GM18526 (cell line): ENCODE results near the gene PXMP2.

ENCODE experiments used
- POLR2A ChIP-seq: IDR thresholded peaks from 3 replicates; pipeline ENCODE4 v1.6.1; 2011; ENCODE audit not compliant: insufficient read length; ENCODE audit errors: extremely low read depth

PXMP2 gene

GRCh38 chr12:132672678-132673077 lies 14.7 kb upstream of the PXMP2 start:
- TF ChIP-seq POLR2A: no peak

- TF ChIP-seq POLR2A: no peak
Measured at GRCh38 chr12:132673288-132674179, 13.9 kb upstream of the PXMP2 start.

DNA sequence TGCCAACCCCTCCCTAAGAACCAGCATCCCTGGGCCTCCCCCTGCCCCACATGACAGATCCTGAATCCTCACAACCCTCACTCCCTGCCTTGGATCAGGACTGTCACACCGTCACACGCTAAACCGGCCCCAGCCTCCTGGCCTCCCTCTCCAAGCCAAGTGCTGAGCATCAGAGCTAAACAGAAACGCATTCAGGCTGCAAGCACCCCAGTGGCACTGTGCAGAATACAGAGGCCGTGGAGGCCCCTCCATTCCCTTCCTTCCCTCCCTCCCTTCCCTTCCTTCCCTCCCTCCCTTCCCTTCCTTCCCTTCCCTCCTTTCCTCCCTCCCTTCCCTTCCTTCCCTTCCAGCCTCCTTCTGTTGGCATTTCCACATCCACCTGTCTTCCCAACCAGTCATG lies 12.8 kb upstream of the PXMP2 start:
- TF ChIP-seq POLR2A: no peak

- no peak for TF ChIP-seq POLR2A
Measured at GRCh38 chr12:132675757-132676432, 11.5 kb upstream of the PXMP2 start.

DNA sequence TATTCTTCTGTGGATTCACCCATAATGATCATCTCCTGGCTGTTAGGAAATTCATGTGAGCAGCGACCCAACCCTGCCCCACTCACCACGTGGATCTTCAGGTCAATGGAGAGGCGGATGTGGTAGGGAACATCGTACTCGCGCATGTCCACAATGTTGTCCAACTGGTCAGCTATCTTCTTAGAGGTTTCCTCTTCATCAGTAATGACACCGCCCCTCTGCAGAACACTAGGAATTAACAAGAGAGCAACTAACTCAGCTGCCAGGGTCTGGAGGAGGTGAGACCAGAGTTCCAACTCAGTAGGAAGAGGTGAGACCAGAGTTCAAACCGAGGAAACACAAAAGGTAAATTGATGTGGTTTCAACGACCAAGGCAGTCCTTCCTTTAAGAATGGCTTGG lies 9.9 kb upstream of the PXMP2 start:
- no peak for TF ChIP-seq POLR2A

DNA sequence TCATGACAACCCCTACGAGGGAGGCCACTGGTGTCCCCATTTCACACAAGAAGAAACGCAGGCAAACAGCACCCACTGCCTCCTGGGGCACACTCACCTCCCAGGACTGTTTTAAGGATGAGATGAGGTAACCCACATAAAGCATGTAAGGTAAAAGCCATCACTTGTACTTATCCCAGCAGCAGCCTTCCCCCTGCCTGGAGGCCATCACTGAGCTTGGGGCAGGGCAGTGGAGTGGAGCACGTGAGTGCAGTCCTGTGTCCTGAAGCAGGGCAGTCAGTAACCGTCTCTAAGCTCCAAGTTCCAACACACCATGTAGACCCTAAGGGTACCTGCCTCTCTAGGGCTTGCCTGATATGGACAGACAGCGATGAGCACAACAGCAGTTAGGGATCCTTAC lies 2.0 kb upstream of the PXMP2 start:
- no peak for TF ChIP-seq POLR2A

GRCh38 chr12:132686825-132687210 lies 569 bp upstream of the PXMP2 start:
- TF ChIP-seq POLR2A: no peak

DNA sequence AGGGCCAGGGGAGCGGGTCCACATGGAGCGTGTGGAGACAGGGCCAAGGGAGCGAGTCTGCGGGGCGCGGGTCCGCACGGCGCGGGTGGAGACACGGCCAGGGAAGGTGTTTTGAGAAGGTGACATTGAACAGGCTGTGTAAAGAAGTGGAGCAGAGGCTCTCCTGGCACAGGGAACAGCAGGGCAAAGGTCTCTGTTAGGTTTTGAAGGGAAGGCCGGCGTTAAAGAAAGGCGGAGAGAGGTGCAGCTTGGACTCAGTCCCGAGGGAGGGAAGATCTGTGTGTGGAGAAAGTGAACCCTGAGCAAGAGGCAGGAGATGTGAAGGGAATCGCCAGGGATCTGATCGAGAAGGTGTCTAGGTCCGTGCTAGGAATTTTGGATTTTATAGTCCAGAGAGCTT lies 1.8 kb downstream of the PXMP2 start:
- no peak for TF ChIP-seq POLR2A

GRCh38 chr12:132690112-132690511 lies 2.7 kb downstream of the PXMP2 start:
- TF ChIP-seq POLR2A: no peak

GRCh38 chr12:132695431-132695830 lies 8.0 kb downstream of the PXMP2 start:
- no peak for TF ChIP-seq POLR2A

DNA sequence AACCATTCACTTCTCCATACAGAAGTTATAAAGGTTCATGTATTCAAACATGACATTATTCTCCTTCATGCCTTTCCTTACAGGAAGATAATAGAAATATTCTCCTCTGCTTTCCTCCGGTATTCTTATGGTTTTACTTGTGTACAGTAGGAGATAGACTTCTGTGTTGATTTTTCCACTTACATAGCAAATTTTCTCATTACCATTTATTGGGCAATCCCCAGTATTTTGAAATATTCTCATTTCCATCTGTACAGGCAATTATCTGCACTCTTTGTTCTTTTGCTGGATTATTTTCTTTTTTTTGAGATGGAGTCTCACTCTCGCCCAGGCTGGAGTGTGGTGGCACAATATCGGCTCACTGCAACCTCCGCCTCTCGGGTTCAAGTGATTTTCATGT lies 11.0 kb downstream of the PXMP2 start:
- TF ChIP-seq POLR2A: no peak

GRCh38 chr12:132700212-132700822 lies 12.9 kb downstream of the PXMP2 start:
- no peak for TF ChIP-seq POLR2A

DNA sequence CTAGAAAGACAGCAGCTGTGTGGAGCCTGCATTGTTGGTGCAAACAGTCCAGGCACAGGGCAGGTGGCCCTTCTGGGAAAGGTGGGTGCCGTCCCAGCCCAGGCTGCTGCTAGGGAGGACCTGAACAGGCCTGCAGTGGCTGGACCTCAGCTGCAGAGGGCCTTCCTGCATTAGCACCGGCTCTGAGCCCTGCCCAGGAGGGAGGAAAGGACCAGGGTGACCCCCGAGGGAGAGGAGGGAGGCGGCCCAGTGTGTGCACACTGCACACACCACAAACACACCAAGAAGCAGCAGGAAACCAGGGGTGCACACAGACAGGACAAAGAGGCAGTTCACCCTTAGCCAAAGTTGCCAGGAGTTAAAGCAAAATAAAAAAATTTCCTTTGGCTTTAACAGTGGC lies 15.3 kb downstream of the PXMP2 start:
- no peak for TF ChIP-seq POLR2A

DNA sequence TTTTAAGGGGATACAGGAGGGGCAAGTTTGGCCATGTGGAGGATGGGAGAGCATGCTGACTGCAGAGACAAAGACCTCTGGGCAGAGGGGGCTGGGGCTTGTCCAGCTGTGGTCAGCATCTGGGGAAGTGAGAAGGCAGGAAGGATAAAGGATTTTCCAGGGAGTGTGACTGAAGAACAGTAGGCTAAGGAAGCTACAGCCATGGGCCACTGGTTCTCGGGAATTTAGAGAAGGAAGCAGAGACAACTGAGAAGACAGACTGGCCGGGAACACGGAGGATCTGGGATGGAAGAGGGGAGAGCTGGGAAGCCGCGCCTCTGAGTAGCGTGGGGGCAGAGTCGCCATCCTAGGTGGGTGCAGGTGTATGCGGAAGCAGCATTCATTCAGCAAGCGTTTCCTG lies 16.3 kb downstream of the PXMP2 start:
- no peak for TF ChIP-seq POLR2A

DNA sequence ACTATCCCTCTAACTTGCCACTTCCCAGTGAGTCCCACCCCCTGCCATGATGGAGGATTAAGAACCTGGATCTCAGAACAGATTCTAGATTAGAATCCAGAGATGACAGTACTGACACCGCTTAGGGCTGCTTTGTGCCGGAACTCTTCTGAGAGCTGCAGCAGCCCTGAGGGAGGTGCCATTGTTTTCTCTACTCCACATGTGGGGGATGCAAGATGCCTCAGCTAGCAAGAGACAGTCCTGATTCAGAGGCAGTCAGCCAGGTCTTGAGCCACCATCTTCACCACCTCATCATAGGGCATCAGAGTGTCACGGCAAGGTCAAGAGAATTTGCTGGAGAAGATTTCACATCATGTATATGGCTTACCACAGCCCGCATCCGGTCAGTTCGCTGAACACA lies 19.9 kb downstream of the PXMP2 start:
- no peak for TF ChIP-seq POLR2A

DNA sequence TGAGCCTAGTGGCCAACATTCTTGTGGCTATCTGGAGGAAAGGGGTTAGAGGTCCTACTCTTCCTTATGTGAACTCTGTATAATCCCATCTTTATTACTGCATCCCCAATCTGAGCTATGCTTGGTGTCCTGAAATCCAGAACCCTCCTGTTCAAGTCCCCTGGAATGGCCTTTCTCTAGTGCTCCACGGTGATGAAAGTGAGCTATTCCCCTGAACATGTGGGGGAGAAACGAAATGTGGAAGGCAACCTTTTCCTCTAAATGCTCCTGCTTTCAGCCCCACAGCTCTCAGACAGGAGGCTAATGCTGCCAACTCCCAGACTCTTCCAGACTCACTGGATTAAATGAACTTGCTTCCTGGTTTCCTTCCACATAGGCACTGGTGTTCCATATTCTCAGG lies 20.8 kb downstream of the PXMP2 start:
- no peak for TF ChIP-seq POLR2A
